ENCODE results near the gene PPFIBP1.

The PPFIBP1 gene

GRCh38 chr12:27513155-27513824 is 10.7 kb upstream of the PPFIBP1 start:
- DNase-seq, result no peak

GRCh38 chr12:27515671-27516070 is 8.3 kb upstream of the PPFIBP1 start:
- no peak for DNase-seq

GRCh38 chr12:27516625-27517024 is 7.4 kb upstream of the PPFIBP1 start:
- no peak for DNase-seq

- DNase-seq, result no peak
These were observed 6.5 kb upstream of the PPFIBP1 start for GRCh38 chr12:27517546-27517945.

GRCh38 chr12:27517961-27518665 is 5.9 kb upstream of the PPFIBP1 start:
- no peak for DNase-seq

GRCh38 chr12:27521066-27521465 is 2.9 kb upstream of the PPFIBP1 start:
- no peak for DNase-seq

GRCh38 chr12:27521981-27522380 is 2.0 kb upstream of the PPFIBP1 start:
- no peak for DNase-seq

GRCh38 chr12:27523305-27523641 is 733 bp upstream of the PPFIBP1 start:
- DNase-seq, result peak in 1 of 2 donors; percentile 11

GRCh38 chr12:27524494-27524835 is 459 bp downstream of the PPFIBP1 start:
- no peak for DNase-seq

- peak; percentile 16 to 37 for DNase-seq
These were observed 1.1 kb downstream of the PPFIBP1 start for GRCh38 chr12:27524839-27525753.

- no peak for DNase-seq
These were observed 3.5 kb downstream of the PPFIBP1 start for GRCh38 chr12:27527512-27527911.

GRCh38 chr12:27528788-27529187 is 4.8 kb downstream of the PPFIBP1 start:
- DNase-seq, result no peak

GRCh38 chr12:27530157-27530922 is 6.3 kb downstream of the PPFIBP1 start:
- DNase-seq, result peak; percentile 55 to 58

- no peak for DNase-seq
These were observed 7.9 kb downstream of the PPFIBP1 start for GRCh38 chr12:27531896-27532295.

GRCh38 chr12:27534060-27534764 is 10.2 kb downstream of the PPFIBP1 start:
- no peak for DNase-seq

- DNase-seq, result no peak
These were observed 10.8 kb downstream of the PPFIBP1 start for GRCh38 chr12:27534765-27535161.

GRCh38 chr12:27535318-27535717 is 11.3 kb downstream of the PPFIBP1 start:
- no peak for DNase-seq

GRCh38 chr12:27537855-27538675 is 14.1 kb downstream of the PPFIBP1 start:
- DNase-seq, result no peak

GRCh38 chr12:27539191-27539631 is 15.2 kb downstream of the PPFIBP1 start:
- no peak for DNase-seq

GRCh38 chr12:27541031-27541719 is 17.2 kb downstream of the PPFIBP1 start:
- no peak for DNase-seq
